C4-2B (cell line): ENCODE results near the gene GNAZ.

Experiments
- CTCF ChIP-seq: fragments of 450-650 bp; conservative IDR thresholded peaks from 2 replicates; pipeline ENCODE4 v1.5.1; 2017; ENCODE audit warnings: mild to moderate bottlenecking
- ZFX ChIP-seq: fragments of 450-650 bp; IDR thresholded peaks from 2 replicates; pipeline ENCODE4 v1.6.1; 2017

- TF ChIP-seq CTCF = no peak
- no peak for TF ChIP-seq ZFX
Measured at GRCh38 chr22:23047265-23047664, 23.1 kb upstream of the GNAZ start.
